IMR-90 (cell line): Measurements from ENCODE around the gene TMEM131L. TPM values are rescaled to one million over a fixed set of nuclear protein-coding genes. Genes with fewer than 3 reads are reported as not detected.

ENCODE experiments used
- ATAC-seq: fragments of 200-7000 bp; cut with Tn5 transposase; 2 replicates; pipeline ENCODE4 v1.9.1; 2020; ENCODE audit warnings: low read depth, mild to moderate bottlenecking, moderate library complexity
- BruUV-seq: library from RNA; stranded (reverse); fragments of 400-500 nt; replicated peaks from 2 replicates; lab custom pipeline; 2021; lab: Mats Ljungman, UMichigan
- CTCF ChIA-PET: fragments of 300-600 bp; formaldehyde crosslinking; extraction: SDS; loops from one replicate; lab custom pipeline; 2021; ENCODE audit warnings: antibody characterized with exemption; lab: Yijun Ruan, JAX
- POLR2A ChIA-PET: fragments of 300-600 bp; sonication (Branson Sonifier 250); formaldehyde crosslinking; loops from one replicate; lab custom pipeline; 2022; ENCODE audit warnings: antibody characterized with exemption; ENCODE audit not compliant: unreplicated experiment; lab: Charles Lee
- DNase-seq: peaks from one replicate; pipeline ENCODE4 v3.0.0; 2013
- H2AFZ ChIP-seq: replicated peaks from 2 replicates; pipeline ENCODE3; 2013; ENCODE audit warnings: low read length, mild to moderate bottlenecking; ENCODE audit not compliant: poor library complexity
- H2AK5ac ChIP-seq: 2 replicates; pipeline ENCODE4 v1.6.1; 2013; ENCODE audit warnings: low read depth, low read length, inconsistent platforms
- H2AK9ac ChIP-seq: replicated peaks from 2 replicates; pipeline ENCODE3; 2013; ENCODE audit warnings: mild to moderate bottlenecking, low read depth, low read length, moderate library complexity; ENCODE audit not compliant: poor library complexity
- H2BK120ac ChIP-seq: 2 replicates; pipeline ENCODE4 v1.6.1; 2013; ENCODE audit warnings: low read depth, low read length, inconsistent platforms
- H2BK15ac ChIP-seq: 3 replicates; pipeline ENCODE4 v1.6.1; 2013; ENCODE audit warnings: low read depth, low read length, inconsistent platforms
- H2BK20ac ChIP-seq: 2 replicates; pipeline ENCODE4 v1.6.1; 2013; ENCODE audit warnings: low read depth, mild to moderate bottlenecking, inconsistent platforms, low read length, moderate library complexity
- H2BK5ac ChIP-seq: 2 replicates; pipeline ENCODE4 v1.6.1; 2013; ENCODE audit warnings: mild to moderate bottlenecking, low read depth, low read length, inconsistent platforms; ENCODE audit not compliant: poor library complexity, severe bottlenecking
- H3K14ac ChIP-seq: replicated peaks from 2 replicates; pipeline ENCODE4 v1.6.1; 2013; ENCODE audit warnings: low read depth, low read length, inconsistent platforms
- H3K18ac ChIP-seq: 2 replicates; pipeline ENCODE4 v1.6.1; 2013; ENCODE audit warnings: low read depth, low read length, control low read depth
- H3K23ac ChIP-seq: 2 replicates; pipeline ENCODE4 v1.6.1; 2013; ENCODE audit warnings: low read depth, low read length, inconsistent platforms
- H3K27ac ChIP-seq: 2 replicates; pipeline ENCODE4 v1.5.1; 2013; ENCODE audit warnings: mild to moderate bottlenecking, control low read depth, low read length; ENCODE audit not compliant: insufficient read depth
- H3K27me3 ChIP-seq: 2 replicates; pipeline ENCODE4 v1.6.1; 2013; ENCODE audit warnings: low read length; ENCODE audit not compliant: control insufficient read depth, insufficient read depth
- H3K36me3 ChIP-seq: 2 replicates; pipeline ENCODE4 v1.6.1; 2013; ENCODE audit warnings: low read length, mixed read lengths; ENCODE audit not compliant: control insufficient read depth, insufficient read depth
- H3K4ac ChIP-seq: 2 replicates; pipeline ENCODE4 v1.6.1; 2013; ENCODE audit warnings: low read depth, low read length, inconsistent platforms
- H3K4me1 ChIP-seq: 2 replicates; pipeline ENCODE4 v1.6.1; 2013; ENCODE audit warnings: low read length, mixed read lengths; ENCODE audit not compliant: control insufficient read depth, insufficient read depth
- H3K4me2 ChIP-seq: 2 replicates; pipeline ENCODE4 v1.6.1; 2013; ENCODE audit warnings: low read depth, mild to moderate bottlenecking, control low read depth, low read length, moderate library complexity
- H3K4me3 ChIP-seq: 2 replicates; pipeline ENCODE4 v1.5.1; 2013; ENCODE audit warnings: low read depth, mild to moderate bottlenecking, control low read depth, low read length, moderate library complexity; ENCODE audit not compliant: insufficient read depth
- H3K56ac ChIP-seq: 2 replicates; pipeline ENCODE4 v1.6.1; 2013; ENCODE audit warnings: low read length, inconsistent platforms; ENCODE audit not compliant: insufficient read depth; ENCODE audit errors: extremely low read depth
- H3K79me1 ChIP-seq, 2 experiments: 2 replicates each; pipeline ENCODE4 v1.6.1; 2013; ENCODE audit warnings: low read length in 2 of 2, inconsistent platforms in 1 of 2, low read depth in 1 of 2
- H3K9ac ChIP-seq: 2 replicates; pipeline ENCODE4 v1.6.1; 2013; ENCODE audit warnings: low read depth, low read length, control low read depth
- H3K9me1 ChIP-seq: 2 replicates; pipeline ENCODE4 v1.6.1; 2013; ENCODE audit warnings: low read length, inconsistent platforms; ENCODE audit not compliant: insufficient read depth
- H3K9me3 ChIP-seq: 2 replicates; pipeline ENCODE4 v1.6.1; 2013; ENCODE audit warnings: low read length; ENCODE audit not compliant: control insufficient read depth, insufficient read depth
- H4K20me1 ChIP-seq: 2 replicates; pipeline ENCODE4 v1.6.1; 2013; ENCODE audit warnings: low read length, inconsistent platforms; ENCODE audit not compliant: insufficient read depth
- H4K5ac ChIP-seq: 2 replicates; pipeline ENCODE4 v1.6.1; 2013; ENCODE audit warnings: mild to moderate bottlenecking, low read depth, low read length, control low read depth
- H4K8ac ChIP-seq, 2 experiments: 2 replicates each; pipeline ENCODE4 v1.6.1; 2013; ENCODE audit warnings: low read depth in 2 of 2, low read length in 2 of 2, control low read depth in 1 of 2, inconsistent platforms in 1 of 2
- H4K91ac ChIP-seq: 2 replicates; pipeline ENCODE4 v1.6.1; 2013; ENCODE audit warnings: low read depth, low read length, inconsistent platforms; ENCODE audit not compliant: insufficient read depth
- CEBPB ChIP-seq: IDR thresholded peaks from 2 replicates; pipeline ENCODE4 v1.6.1; 2012; ENCODE audit warnings: low read depth, low read length, improper control_type of control experiment
- MAFK ChIP-seq: IDR thresholded peaks from 2 replicates; pipeline ENCODE4 v1.6.1; 2012; ENCODE audit warnings: low read depth, low read length, improper control_type of control experiment
- POLR2A ChIP-seq: IDR thresholded peaks from 2 replicates; pipeline ENCODE4 v1.6.1; 2012; ENCODE audit warnings: mild to moderate bottlenecking, low read depth, low read length
- RAD21 ChIP-seq: IDR thresholded peaks from 2 replicates; pipeline ENCODE4 v1.6.1; 2012; ENCODE audit warnings: low read length, improper control_type of control experiment
- RFX5 ChIP-seq: IDR thresholded peaks from 2 replicates; pipeline ENCODE4 v1.8.0; 2012; ENCODE audit warnings: low read depth, mild to moderate bottlenecking, low read length, moderate library complexity
- SMC3 ChIP-seq: fragments of 150-350 bp; IDR thresholded peaks from 2 replicates; pipeline ENCODE4 v1.6.1; 2016; ENCODE audit warnings: low read depth, mild to moderate bottlenecking, antibody characterized with exemption, low read length, moderate library complexity
- whole genome bisulfite sequencing, 2 experiments: methylation state at CpG; one replicate each; pipeline versions ENCODE4 v1.1.5 to v1.1.7; 2013; ENCODE audit warnings: missing lambda C conversion rate in 2 of 2; ENCODE audit not compliant: insufficient read length in 1 of 2; ENCODE audit errors: extremely low coverage in 2 of 2; 5-methylcytosine and 5-hydroxymethylcytosine counted together
- dilution Hi-C: fragments of 300-500 bp; cut with HindIII; formaldehyde crosslinking; loops from one replicate; pipeline ENCODE4 v1.14.3; 2018; ENCODE audit warnings: low sequenced_read_pairs; ENCODE audit not compliant: unreplicated experiment
- in situ Hi-C: fragments of 300-500 bp; cut with MboI; formaldehyde crosslinking; loops from 3 replicates; pipeline ENCODE4 v1.14.3; 2019; ENCODE audit warnings: low sequenced_read_pairs, inconsistent platforms, mixed read lengths
- intact Hi-C: fragments of 100-400 bp; cut with micrococcal nuclease; formaldehyde crosslinking; loops from 2 replicates; pipeline ENCODE4 v1.10.0; 2022
- polyA plus RNA-seq, 3 experiments: library from polyadenylated mRNA; depleted of rRNA; stranded (reverse); fragments of >200 nt; gene quantifications; 2 replicates each; pipeline ENCODE4 v1.2.3, GENCODE V29; 2012; ENCODE audit warnings: low replicate concordance in 1 of 3
- total RNA-seq: library from RNA; depleted of rRNA; stranded (reverse); fragments of >200 nt; gene quantifications from 2 replicates; pipeline ENCODE4 v1.2.3, GENCODE V29; 2012
- TF ChIP-seq, protein P1 (sequence below): fragments of 150-350 bp; IDR thresholded peaks from 2 replicates; pipeline ENCODE4 v1.6.1; 2016; ENCODE audit warnings: low read depth, mild to moderate bottlenecking, low read length, moderate library complexity, borderline replicate concordance

The TMEM131L gene
- total and polyA plus RNA-seq, 2 of the 4 experiments (the other 2 are of a cell fraction): 8.4 to 23.8 TPM

- TF ChIP-seq, protein P1, sequence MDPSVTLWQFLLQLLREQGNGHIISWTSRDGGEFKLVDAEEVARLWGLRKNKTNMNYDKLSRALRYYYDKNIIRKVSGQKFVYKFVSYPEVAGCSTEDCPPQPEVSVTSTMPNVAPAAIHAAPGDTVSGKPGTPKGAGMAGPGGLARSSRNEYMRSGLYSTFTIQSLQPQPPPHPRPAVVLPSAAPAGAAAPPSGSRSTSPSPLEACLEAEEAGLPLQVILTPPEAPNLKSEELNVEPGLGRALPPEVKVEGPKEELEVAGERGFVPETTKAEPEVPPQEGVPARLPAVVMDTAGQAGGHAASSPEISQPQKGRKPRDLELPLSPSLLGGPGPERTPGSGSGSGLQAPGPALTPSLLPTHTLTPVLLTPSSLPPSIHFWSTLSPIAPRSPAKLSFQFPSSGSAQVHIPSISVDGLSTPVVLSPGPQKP: no peak
- no peak for TF ChIP-seq RAD21
- TF ChIP-seq RFX5: no peak
- no peak for TF ChIP-seq SMC3
- TF ChIP-seq POLR2A: no peak
Measured at GRCh38 chr4:153519687-153520086, 53.5 kb downstream of the TMEM131L start (continued).

- no CpG with 5 or more reads among the region's 4 CpGs for WGBS, 2 experiments
- Histone ChIP-seq H3K79me1 (peaks cover 9 to 11% of the 10 kb centered on the region in 2 experiments; a peak in 1 of 4 replicates), H3K4me1 (peaks cover 6% of the 10 kb centered on the region), H3K36me3 (no peaks in the 10 kb centered on the region), H3K4me2 (no peak overlapping the region), H4K91ac (no peak overlapping the region), H3K9me1 (no peaks in the 10 kb centered on the region), H3K4ac (no peak overlapping the region), H2BK20ac (no peak overlapping the region), H2BK5ac (no peak overlapping the region), H3K27me3 (no peaks in the 10 kb centered on the region), H3K18ac (no peak overlapping the region), H4K5ac (no peak overlapping the region), H2AFZ (no peak overlapping the region), H4K20me1 (no peaks in the 10 kb centered on the region), H3K9me3 (no peaks in the 10 kb centered on the region; the same call in 1 of the 2 replicates), H3K56ac (no peak overlapping the region), H2AK5ac (no peak overlapping the region), H2BK120ac (no peak overlapping the region), H3K4me3 (no peak overlapping the region), H3K14ac (no peak overlapping the region), H3K23ac (no peak overlapping the region), H3K9ac (no peak overlapping the region), H4K8ac (no peak overlapping the region), H3K27ac (no peak overlapping the region), H2BK15ac (no peak overlapping the region), H2AK9ac (no peak overlapping the region)
- intact Hi-C loops (no loop called here), dilution Hi-C loops (no loop called here), in situ Hi-C loops (no loop called here)
- POLR2A ChIA-PET: no interaction called here
- ATAC-seq (no peak), DNase-seq (no peak)
- no peak for TF ChIP-seq MAFK
- no peak for TF ChIP-seq CEBPB
- no TSS peak for BruUV-seq
- CTCF ChIA-PET: no interaction called here
Measured at GRCh38 chr4:153520227-153520626, 54.1 kb downstream of the TMEM131L start.
